ENCODE measurements around the gene ASXL1. TPM values are rescaled to one million over a fixed set of nuclear protein-coding genes. Genes with fewer than 3 reads are reported as not detected.
A peak's percentile ranks its signal among the peaks of the same experiment; 100 is the strongest.

Gene ASXL1
- total RNA-seq, 1 experiment from 2014 or later, result 52.2 TPM

GRCh38 chr20:32437391-32438074 lies 79.4 kb downstream of the ASXL1 start:
- H3K79me2 ChIP-seq (ENCODE audit: insufficient read depth, low read length), result no peaks in the 10 kb centered on the region; the same call in 1 of the 2 replicates
- H3K27me3 ChIP-seq (ENCODE audit: insufficient read depth, low read length), result no peaks in the 10 kb centered on the region
- ATAC-seq, result peak; percentile 46; the same call in 1 of the 2 replicates
- intact Hi-C loops (cut with micrococcal nuclease), result no loop called here
- H3K27ac ChIP-seq (ENCODE audit: low read depth, low read length), result no peak overlapping the region
- peaks cover 31 to 44% of the 10 kb centered on the region in 2 experiments for H3K36me3 ChIP-seq (ENCODE audit: control insufficient read depth in 1 of 2, insufficient read depth in 2 of 2, low read length in 2 of 2)
- ChIA-PET CTCF (no interaction called here), POLR2A (no interaction called here), RAD21 (ENCODE audit: low non-redundant PET in 1 of 2, low total read pairs in 2 of 2, uncharacterized antibody in 2 of 2, unreplicated experiment in 2 of 2) (no interaction called here)
- DNase-seq (ENCODE audit: low read depth, low spot score), result no peak
- no peak overlapping the region for H2AFZ ChIP-seq (ENCODE audit: low read depth, low read length, poor library complexity, severe bottlenecking)
- H3K4me3 ChIP-seq (replicated peaks in 1 of 2; ENCODE audit: low read depth in 1 of 2, low read length in 2 of 2), result no peak overlapping the region
- no peak overlapping the region for H3K4me2 ChIP-seq (ENCODE audit: low read length)
- no peaks in the 10 kb centered on the region for H3K9me2 ChIP-seq (ENCODE audit: insufficient read depth)
- TF ChIP-seq CTCF (IDR thresholded peaks at IDR 0.05 in 2 of 3, conservative IDR thresholded peaks at IDR 0.05 in 1 of 3; ENCODE audit: borderline replicate concordance in 1 of 3, insufficient read depth in 1 of 3, low read depth in 2 of 3, low read length in 2 of 3) (peak in 2 of 3 experiments; percentile 45 to 51; a peak in 4 of 6 replicates), ELF1 (IDR thresholded peaks at IDR 0.05; ENCODE audit: borderline replicate concordance, low read depth) (no peak)
- no TSS peak for BruUV-seq (replicated peaks)
- no peaks in the 10 kb centered on the region for H4K20me1 ChIP-seq (ENCODE audit: insufficient read depth)
- H3K9me3 ChIP-seq (ENCODE audit: control insufficient read depth in 1 of 2, insufficient read depth in 1 of 2, low read depth in 1 of 2, low read length in 2 of 2), result no peaks in the 10 kb centered on the region
- no peaks in the 10 kb centered on the region for H3K4me1 ChIP-seq (ENCODE audit: control insufficient read depth in 1 of 2, insufficient read depth in 2 of 2, low read length in 2 of 2)
- H3K9ac ChIP-seq (ENCODE audit: low read length), result no peak overlapping the region

GRCh38 chr20:32438331-32438858 lies 80.3 kb downstream of the ASXL1 start:
- RAD21 ChIA-PET (ENCODE audit: low non-redundant PET in 1 of 2, low total read pairs in 2 of 2, uncharacterized antibody in 2 of 2, unreplicated experiment in 2 of 2), result no interaction called here
- Histone ChIP-seq H3K4me3 (replicated peaks in 1 of 2; ENCODE audit: low read depth in 1 of 2, low read length in 2 of 2) (no peak overlapping the region), H3K9me3 (ENCODE audit: control insufficient read depth in 1 of 2, insufficient read depth in 1 of 2, low read depth in 1 of 2, low read length in 2 of 2) (no peaks in the 10 kb centered on the region), H3K9me2 (ENCODE audit: insufficient read depth) (no peaks in the 10 kb centered on the region), H3K4me2 (ENCODE audit: low read length) (no peak overlapping the region), H3K9ac (ENCODE audit: low read length) (no peak overlapping the region), H4K20me1 (ENCODE audit: insufficient read depth) (no peaks in the 10 kb centered on the region), H3K27me3 (ENCODE audit: insufficient read depth, low read length) (no peaks in the 10 kb centered on the region), H3K36me3 (ENCODE audit: control insufficient read depth in 1 of 2, insufficient read depth in 2 of 2, low read length in 2 of 2) (peaks cover 27 to 38% of the 10 kb centered on the region in 2 experiments), H3K79me2 (ENCODE audit: insufficient read depth, low read length) (no peaks in the 10 kb centered on the region; the same call in 1 of the 2 replicates), H3K27ac (ENCODE audit: low read depth, low read length) (no peak overlapping the region), H2AFZ (ENCODE audit: low read depth, low read length, poor library complexity, severe bottlenecking) (no peak overlapping the region), H3K4me1 (ENCODE audit: control insufficient read depth in 1 of 2, insufficient read depth in 2 of 2, low read length in 2 of 2) (no peaks in the 10 kb centered on the region)
- no peak for DNase-seq (ENCODE audit: low read depth, low spot score)
- TF ChIP-seq ELF1 (IDR thresholded peaks at IDR 0.05; ENCODE audit: borderline replicate concordance, low read depth), result no peak
- no peak for TF ChIP-seq SP1 (IDR thresholded peaks at IDR 0.05; ENCODE audit: low read depth)
- TF ChIP-seq EZH2 (IDR thresholded peaks at IDR 0.05), result no peak
- TF ChIP-seq CBX3 (IDR thresholded peaks at IDR 0.05; ENCODE audit: low read depth), result no peak
- TF ChIP-seq EZH2phosphoT487 (IDR thresholded peaks at IDR 0.05; ENCODE audit: borderline replicate concordance), result no peak
- no peak for TF ChIP-seq SRF (IDR thresholded peaks at IDR 0.05; ENCODE audit: low read depth)
- TF ChIP-seq JUND (IDR thresholded peaks at IDR 0.05), result no peak
- no peak for TF ChIP-seq CEBPB (IDR thresholded peaks at IDR 0.05; ENCODE audit: low read depth)
- POLR2A ChIA-PET, result no interaction called here
- no TSS peak for BruUV-seq (replicated peaks)
- intact Hi-C loops (cut with micrococcal nuclease), result no loop called here
- CTCF ChIA-PET, result no interaction called here
- no peak for ATAC-seq
